AG08395 (cell line): ENCODE measurements around the gene HLA-DPA1.

Experiments
- DNase-seq: peaks from one replicate; pipeline ENCODE4 v3.0.0; 2012; ENCODE audit warnings: mixed read lengths, low spot score

The HLA-DPA1 gene

DNA sequence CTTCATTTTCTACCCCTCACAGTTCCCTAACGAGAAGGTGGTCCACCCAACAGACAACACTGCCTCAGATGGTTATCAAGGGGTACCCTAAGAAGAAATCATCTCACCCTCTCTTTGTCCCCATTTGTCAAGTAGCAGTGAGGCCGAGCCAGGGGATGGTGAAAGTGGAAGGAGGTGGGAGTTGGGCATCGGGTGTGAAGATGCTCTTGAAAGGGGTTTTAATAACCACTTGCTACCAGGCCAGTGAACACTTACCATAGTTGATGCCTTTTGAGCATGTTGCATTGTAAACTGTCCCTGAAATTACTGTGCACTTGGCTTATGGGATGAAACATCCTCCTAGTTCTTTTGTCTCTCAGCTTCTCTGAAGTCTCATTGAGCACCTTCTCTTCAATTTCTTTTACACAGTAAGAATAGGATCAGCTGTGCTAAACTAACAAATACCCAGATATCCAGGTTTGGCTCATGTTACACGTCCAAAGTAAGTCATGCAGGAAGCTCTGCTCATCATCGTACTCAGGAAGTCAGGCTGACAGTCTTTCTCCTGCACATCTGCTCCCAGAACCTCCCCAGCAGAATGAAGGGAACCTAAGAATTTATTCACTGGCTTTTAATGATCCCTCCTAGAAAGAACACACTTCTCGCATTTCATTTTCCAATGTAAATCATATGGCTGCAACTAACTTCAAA, 15.6 kb upstream of the HLA-DPA1 start:
- DNase-seq, result no peak

DNA sequence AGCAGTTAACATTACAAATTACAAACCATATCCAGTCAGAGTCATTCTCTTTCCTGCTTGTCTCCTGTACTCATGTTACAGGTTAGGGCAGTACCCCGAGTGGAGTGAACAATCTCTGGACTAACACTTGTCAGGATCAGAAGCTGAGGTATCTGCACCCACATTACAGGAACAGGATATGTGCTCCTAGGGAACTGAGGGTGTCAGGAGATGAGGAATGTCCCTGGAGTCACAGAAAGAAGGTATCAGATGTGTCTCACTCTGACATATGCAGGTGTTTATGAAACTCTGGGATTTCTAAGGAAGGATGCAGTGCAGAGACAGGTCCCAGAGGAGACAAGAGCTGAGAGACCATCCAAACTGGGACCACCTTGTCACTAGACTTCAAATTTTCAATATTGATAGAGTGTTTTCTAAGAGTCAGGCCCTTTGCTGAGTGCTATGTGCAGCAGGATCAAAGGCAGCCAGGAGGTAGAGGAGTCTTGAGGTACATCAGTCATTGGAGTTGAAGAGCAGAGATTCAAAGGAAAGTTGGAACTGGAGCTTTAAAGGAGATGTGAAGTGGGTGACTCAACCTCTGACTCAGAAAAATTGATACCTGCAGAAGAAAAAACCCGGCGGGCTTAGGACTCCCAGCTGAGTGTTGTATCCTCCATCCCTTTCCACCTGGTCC, 14.9 kb upstream of the HLA-DPA1 start:
- no peak for DNase-seq

GRCh38 chr6:33085627-33086026, 12.2 kb upstream of the HLA-DPA1 start:
- no peak for DNase-seq

DNA sequence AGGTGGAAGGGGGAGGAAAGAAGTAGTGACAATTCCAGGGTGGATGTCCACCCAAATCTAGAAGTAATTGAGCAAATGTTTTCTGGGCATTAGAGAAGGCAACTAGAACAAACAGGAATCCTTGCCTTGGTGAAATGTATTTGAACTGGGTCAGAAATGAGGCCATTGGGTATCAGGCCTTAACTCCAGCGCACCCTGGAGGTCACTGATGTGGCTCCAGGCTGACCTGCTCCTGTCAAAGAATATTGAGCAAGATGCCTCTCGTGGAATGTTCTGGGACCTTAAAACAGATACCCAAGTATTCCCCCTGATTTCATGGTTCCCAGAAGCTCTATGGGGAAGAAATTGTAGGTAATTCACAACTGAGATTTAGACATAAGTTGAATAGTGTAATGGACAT, 9.3 kb upstream of the HLA-DPA1 start:
- peak; percentile 22 for DNase-seq

DNA sequence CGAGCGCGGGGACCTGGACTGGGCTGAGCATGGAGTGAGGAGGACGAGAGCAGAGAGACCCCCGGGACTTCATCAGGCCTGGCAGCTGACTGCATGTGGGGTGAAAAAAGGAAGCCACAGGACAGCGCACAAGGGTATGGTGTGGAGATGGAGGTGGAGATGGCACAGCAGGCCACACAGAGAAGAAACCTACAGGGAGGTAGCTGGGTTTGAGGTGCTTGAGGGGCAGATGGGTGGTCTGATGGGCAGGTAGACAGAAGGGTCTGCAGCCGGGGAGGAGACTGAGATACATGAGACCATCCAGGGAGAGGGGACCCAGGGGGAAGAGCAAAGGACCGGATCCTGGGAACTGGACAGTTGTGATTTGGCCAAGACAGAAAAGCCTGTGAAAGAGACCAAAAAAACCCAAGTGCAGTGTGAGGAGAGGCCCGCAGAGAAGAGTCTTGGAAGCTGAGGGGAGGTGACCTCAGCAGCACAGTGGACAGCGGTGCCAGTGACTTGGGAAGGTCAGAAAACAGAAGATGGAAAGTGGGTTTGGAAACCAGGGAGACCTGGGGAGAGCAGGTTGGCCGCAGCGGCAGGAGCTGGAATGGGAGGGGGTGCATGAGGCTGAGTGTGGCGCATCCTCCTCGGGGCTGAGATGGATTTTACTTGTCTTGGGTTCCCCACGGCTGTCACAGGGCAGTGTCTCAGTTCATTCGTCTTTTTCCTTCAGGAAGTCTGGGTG, 7.8 kb upstream of the HLA-DPA1 start:
- no peak for DNase-seq

- peak; percentile 68 for DNase-seq
Observed at GRCh38 chr6:33080127-33081089, 7.0 kb upstream of the HLA-DPA1 start.

DNA sequence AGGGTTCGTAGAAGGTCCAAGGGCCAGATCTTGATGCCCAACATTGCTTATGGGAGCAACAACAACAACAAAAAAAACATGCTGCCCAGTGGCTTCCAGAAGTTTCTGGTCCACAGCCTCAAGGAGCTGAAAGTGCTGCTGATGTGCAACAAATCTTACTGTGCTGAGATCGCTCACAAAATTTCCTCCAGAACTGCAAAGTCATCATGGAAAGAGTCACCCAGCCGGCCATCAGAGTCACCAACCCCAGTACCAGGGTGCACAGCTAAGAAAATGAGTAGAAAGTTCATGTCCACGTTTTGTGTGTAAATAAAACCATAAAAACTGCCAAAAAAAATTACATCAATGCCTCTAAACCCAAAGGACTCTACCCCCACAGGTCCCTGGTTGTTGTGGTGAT, 6.1 kb upstream of the HLA-DPA1 start:
- no peak for DNase-seq

- no peak for DNase-seq
Observed at GRCh38 chr6:33078919-33079521, 5.6 kb upstream of the HLA-DPA1 start.

DNA sequence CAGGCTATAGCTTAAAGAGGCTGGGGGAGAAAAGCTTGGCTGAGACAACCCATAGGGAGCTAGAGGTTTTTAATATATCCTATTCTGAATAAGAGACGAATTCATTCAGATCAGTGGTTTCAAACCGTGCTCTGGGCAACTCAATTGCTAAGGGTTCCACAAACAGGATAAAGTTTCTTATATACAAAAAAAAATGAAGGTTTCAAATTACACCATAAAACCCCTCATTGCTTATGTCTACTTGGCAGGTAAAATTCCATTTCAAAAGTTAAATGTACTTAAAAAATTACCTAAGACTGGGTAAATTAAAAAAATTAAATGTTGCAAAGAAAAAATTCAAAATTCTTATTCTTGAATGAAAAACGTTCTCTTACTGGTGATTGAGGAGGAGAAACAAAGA, 5.0 kb upstream of the HLA-DPA1 start:
- no peak for DNase-seq

- no peak for DNase-seq
Observed at GRCh38 chr6:33077908-33078307, 4.5 kb upstream of the HLA-DPA1 start.

- DNase-seq, result no peak
Observed at GRCh38 chr6:33076406-33076934, 3.0 kb upstream of the HLA-DPA1 start.

GRCh38 chr6:33075568-33076405, 2.3 kb upstream of the HLA-DPA1 start, which contains the start of gene HLA-DPB1:
Gene HLA-DPB1 (plus strand): TSS chr6:33075990. CDS start chr6:33076042, 52 bp downstream.
- DNase-seq, result peak; percentile 87

GRCh38 chr6:33075208-33075567, 1.7 kb upstream of the HLA-DPA1 start:
- DNase-seq, result no peak

DNA sequence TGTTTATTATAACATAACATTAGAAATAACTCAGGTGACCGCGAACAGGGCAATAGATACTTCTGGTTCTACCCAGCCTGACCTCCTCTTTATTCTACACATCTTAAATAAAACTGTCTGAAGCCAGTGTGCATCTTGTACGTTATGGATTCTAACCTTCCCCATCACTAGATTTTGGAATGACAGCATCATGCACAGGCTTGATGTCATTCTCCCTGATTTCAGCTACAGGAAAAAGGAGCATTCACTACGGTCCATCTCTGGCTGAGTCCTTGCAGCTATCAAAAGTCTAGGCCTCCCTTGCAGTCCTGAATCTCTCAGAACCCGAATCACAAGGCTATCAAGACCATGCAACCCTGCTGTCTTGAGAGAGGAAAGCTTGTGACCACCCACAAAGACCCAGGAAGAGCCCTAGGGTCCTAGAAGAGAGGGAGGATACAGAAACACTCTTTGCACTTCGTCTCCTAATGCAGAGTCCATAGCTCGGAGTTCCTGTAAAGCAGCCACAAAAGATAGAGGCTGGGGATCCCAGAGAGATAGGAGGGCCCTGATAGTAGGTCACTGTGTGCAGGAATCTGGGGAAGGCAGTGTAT, 845 bp downstream of the HLA-DPA1 start:
- no peak for DNase-seq

GRCh38 chr6:33071569-33071968, 1.9 kb downstream of the HLA-DPA1 start:
- no peak for DNase-seq

DNA sequence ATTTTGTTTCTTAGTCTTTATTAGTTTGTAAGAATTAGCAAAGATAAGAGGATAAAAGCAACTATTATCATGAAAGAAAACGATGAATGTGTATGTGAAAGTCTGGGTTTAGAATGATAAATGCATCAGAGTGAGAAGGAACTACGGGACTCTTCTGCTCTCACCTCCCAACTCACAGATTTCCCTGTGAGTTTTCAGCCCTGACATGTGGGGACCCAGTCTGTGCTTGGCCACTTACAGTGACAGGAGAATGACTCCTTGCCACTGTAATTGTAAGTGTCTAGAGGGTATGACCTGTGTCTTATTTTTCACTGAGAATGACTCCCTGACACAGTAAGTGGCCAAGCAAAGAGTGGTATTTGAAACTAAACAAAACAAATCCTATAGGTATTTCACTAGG, 2.5 kb downstream of the HLA-DPA1 start:
- no peak for DNase-seq

DNA sequence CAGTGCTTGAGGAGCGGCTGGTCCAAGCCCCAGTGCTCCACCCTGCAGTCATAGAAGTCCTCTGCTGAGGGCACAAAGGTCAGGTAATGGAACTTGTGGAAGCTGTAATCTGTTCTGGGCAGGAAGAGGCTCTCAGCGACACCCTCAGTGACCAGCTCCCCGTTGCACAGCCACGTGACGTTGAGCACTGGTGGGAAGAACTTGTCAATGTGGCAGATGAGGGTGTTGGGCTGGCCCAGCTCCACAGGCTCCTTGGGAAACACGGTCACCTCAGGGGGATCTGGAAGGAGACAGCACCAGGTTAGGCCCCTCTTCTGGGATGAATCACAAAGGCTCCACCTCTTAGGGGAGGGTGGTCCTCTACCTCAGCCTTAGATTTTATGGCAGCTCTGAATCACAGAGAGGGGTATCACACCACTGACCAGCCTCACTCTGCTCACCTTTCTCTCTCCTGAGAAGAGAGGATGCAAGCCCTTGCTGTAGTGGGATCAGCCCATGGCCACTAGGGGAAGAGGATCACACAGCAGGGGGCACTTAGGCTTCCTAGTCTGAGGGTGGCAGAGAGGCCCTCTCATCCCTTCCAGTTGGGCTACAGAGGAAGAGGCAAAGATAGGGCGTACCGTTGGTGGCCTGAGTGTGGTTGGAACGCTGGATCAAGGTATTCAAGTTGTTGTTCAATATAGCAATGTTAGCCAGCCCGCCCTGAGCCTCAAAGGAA, 4.3 kb downstream of the HLA-DPA1 start:
- DNase-seq, result no peak

DNA sequence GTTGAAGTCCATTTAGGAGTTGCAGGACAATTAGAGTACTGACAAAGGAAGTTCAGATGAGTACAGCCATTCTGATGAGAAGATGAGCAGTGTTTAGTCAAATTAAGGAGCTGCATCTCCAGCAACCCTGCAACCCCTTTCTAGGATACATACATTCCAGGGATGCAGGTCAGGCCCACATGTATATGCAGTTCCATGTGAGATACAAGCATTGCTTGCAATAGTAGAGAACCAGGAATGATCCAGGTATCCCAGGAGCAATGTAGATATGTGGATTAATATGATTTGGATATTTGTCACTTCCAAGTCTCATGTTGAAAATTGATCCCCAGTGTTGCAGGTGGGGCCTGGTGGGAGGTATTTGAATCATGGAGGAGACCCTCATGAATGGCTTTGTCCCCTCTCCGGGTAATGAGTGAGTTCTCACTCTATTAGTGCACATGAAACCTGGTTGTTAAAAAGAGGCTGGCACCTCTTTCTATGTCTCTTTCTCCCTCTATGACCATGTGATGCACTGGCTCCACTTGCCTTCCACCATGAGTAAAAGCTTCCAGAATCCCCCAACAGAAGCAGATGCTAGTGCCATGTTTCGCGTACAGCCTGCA, 6.4 kb downstream of the HLA-DPA1 start:
- DNase-seq, result no peak

GRCh38 chr6:33065312-33065711, 8.1 kb downstream of the HLA-DPA1 start:
- DNase-seq, result no peak
